KMS-11 (cell line): ENCODE measurements around the gene VAMP1.

Source experiments
- H2AFZ ChIP-seq: fragments of 200-600 bp; sonication (generic); 2 replicates; pipeline ENCODE4 v1.6.1; 2016; ENCODE audit warnings: antibody characterized with exemption, mixed run types, low read depth
- H3K27ac ChIP-seq: fragments of 200-600 bp; sonication (generic); 2 replicates; pipeline ENCODE4 v1.6.1; 2016; ENCODE audit warnings: mild to moderate bottlenecking, mixed run types
- H3K27me3 ChIP-seq: fragments of 200-600 bp; sonication (generic); 2 replicates; pipeline ENCODE4 v1.6.1; 2017; ENCODE audit warnings: mild to moderate bottlenecking, low read depth, mixed run types, moderate library complexity; ENCODE audit not compliant: insufficient read depth
- H3K36me3 ChIP-seq: fragments of 200-600 bp; sonication (generic); 2 replicates; pipeline ENCODE4 v1.6.1; 2017; ENCODE audit warnings: mild to moderate bottlenecking, mixed run types; ENCODE audit not compliant: insufficient read depth
- H3K4me1 ChIP-seq: fragments of 200-600 bp; sonication (generic); 2 replicates; pipeline ENCODE4 v1.6.1; 2016; ENCODE audit warnings: mild to moderate bottlenecking, low read depth, mixed run types; ENCODE audit not compliant: poor library complexity, severe bottlenecking
- H3K4me2 ChIP-seq: fragments of 200-600 bp; sonication (generic); 2 replicates; pipeline ENCODE4 v1.7.0; 2016; ENCODE audit warnings: mild to moderate bottlenecking, mixed run types
- H3K4me3 ChIP-seq: fragments of 200-600 bp; sonication (generic); IDR thresholded peaks from 2 replicates; pipeline ENCODE4 v1.6.1; 2017; ENCODE audit warnings: low read depth, low read length, mixed read lengths; ENCODE audit not compliant: insufficient read depth
- H3K79me2 ChIP-seq: fragments of 200-600 bp; sonication (generic); 2 replicates; pipeline ENCODE4 v1.6.1; 2016; ENCODE audit warnings: low read depth, mixed run types; ENCODE audit not compliant: insufficient read depth
- H3K9ac ChIP-seq: fragments of 200-600 bp; sonication (generic); 2 replicates; pipeline ENCODE4 v1.6.1; 2016; ENCODE audit warnings: mild to moderate bottlenecking, mixed run types
- H4K20me1 ChIP-seq: fragments of 200-600 bp; sonication (generic); 2 replicates; pipeline ENCODE4 v1.6.1; 2016; ENCODE audit warnings: mild to moderate bottlenecking, mixed run types; ENCODE audit not compliant: insufficient read depth
- CTCF ChIP-seq: fragments of 200-600 bp; sonication (generic); conservative IDR thresholded peaks from 2 replicates; pipeline ENCODE4 v1.6.1; 2017; ENCODE audit warnings: low read depth, mild to moderate bottlenecking, antibody characterized with exemption, low read length, moderate library complexity, mixed read lengths

VAMP1 gene

GRCh38 chr12:6451348-6452244 lies 18.9 kb downstream of the VAMP1 start, which contains the start of gene TAPBPL:
TAPBPL (plus strand) TSS chr12:6452042; CDS start chr12:6452249, 207 bp downstream.
- Histone ChIP-seq H3K4me3 (no peak within 1 kb of the TSS), H3K4me1 (peaks cover 39% of the 10 kb centered on the region), H2AFZ (peak within 1 kb of the TSS; percentile 48), H3K27me3 (no peaks in the 10 kb centered on the region), H3K27ac (peak within 1 kb of the TSS; percentile 92), H3K79me2 (peaks cover 12% of the 10 kb centered on the region; the same call in 1 of the 2 replicates), H3K36me3 (no peaks in the 10 kb centered on the region), H3K9ac (peak within 1 kb of the TSS; percentile 97), H3K4me2 (peak within 1 kb of the TSS; percentile 55), H4K20me1 (no peaks in the 10 kb centered on the region)
- TF ChIP-seq CTCF: no peak

DNA sequence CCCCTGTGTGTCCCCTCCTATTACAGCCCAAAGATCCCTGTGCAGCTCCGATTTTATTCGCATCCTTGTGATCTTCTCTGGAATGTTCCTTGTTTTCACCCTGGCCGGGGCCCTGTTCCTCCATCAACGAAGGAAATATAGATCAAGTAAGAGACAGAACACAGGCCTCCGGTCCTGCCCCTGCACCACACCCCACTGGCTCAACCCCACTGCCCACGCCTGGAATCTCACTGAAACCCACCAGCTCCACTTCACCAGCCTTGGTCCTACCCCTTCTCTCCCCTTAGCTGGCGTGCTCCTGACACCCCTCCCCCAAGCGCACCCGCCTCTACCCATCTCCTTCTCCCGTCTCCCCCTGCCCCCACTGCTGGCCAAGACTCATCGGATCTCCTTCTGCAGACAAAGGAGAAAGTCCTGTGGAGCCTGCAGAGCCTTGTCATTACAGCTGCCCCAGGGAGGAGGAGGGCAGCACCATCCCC lies 19.6 kb downstream of the VAMP1 start:
- Histone ChIP-seq H2AFZ (peak overlapping the region; percentile 48), H4K20me1 (no peaks in the 10 kb centered on the region), H3K27ac (peak overlapping the region; percentile 92), H3K27me3 (no peaks in the 10 kb centered on the region), H3K4me1 (peaks cover 46% of the 10 kb centered on the region), H3K79me2 (peaks cover 12% of the 10 kb centered on the region; the same call in 1 of the 2 replicates), H3K9ac (peak overlapping the region; percentile 97), H3K4me3 (no peak overlapping the region), H3K4me2 (peak overlapping the region; percentile 55), H3K36me3 (no peaks in the 10 kb centered on the region)
- no peak for TF ChIP-seq CTCF

- Histone ChIP-seq H2AFZ (no peak overlapping the region), H3K9ac (no peak overlapping the region), H3K36me3 (no peaks in the 10 kb centered on the region), H3K27me3 (no peaks in the 10 kb centered on the region), H3K4me3 (no peak overlapping the region), H3K4me2 (peak overlapping the region; percentile 55), H3K27ac (no peak overlapping the region), H3K4me1 (peaks cover 52% of the 10 kb centered on the region), H4K20me1 (no peaks in the 10 kb centered on the region), H3K79me2 (peaks cover 12% of the 10 kb centered on the region; the same call in 1 of the 2 replicates)
- no peak for TF ChIP-seq CTCF
Measured at GRCh38 chr12:6450091-6450868, 20.2 kb downstream of the VAMP1 start.
